DMS 273 (cell line): ENCODE measurements around the gene TARP.

Experiments used
- DNase-seq: peaks from one replicate; lab custom pipeline; 2025; ENCODE audit not compliant: unreplicated experiment; lab: John Stamatoyannopoulos, UW

TARP gene

GRCh38 chr7:38220452-38220851 lies 53.0 kb downstream of the TARP start:
- no peak for DNase-seq

DNA sequence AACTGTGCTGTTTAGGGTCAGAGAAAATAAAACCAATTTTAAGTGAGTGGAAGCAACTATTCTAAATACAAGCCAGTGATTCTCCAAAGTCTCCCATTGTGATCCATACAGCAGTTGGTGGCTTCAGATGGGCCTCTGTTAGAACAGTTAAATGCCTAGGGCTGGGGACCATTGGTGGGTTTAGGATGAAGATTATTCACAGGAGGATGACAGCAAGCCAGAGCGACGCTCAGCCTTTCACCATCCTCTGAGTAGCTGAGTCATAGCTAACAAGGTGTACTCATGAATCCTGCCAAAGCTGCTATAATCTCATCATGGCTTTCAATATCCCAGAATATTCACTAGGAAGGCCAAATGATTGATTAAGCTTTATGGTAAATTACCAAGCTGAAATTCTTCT lies 55.8 kb downstream of the TARP start:
- no peak for DNase-seq

DNA sequence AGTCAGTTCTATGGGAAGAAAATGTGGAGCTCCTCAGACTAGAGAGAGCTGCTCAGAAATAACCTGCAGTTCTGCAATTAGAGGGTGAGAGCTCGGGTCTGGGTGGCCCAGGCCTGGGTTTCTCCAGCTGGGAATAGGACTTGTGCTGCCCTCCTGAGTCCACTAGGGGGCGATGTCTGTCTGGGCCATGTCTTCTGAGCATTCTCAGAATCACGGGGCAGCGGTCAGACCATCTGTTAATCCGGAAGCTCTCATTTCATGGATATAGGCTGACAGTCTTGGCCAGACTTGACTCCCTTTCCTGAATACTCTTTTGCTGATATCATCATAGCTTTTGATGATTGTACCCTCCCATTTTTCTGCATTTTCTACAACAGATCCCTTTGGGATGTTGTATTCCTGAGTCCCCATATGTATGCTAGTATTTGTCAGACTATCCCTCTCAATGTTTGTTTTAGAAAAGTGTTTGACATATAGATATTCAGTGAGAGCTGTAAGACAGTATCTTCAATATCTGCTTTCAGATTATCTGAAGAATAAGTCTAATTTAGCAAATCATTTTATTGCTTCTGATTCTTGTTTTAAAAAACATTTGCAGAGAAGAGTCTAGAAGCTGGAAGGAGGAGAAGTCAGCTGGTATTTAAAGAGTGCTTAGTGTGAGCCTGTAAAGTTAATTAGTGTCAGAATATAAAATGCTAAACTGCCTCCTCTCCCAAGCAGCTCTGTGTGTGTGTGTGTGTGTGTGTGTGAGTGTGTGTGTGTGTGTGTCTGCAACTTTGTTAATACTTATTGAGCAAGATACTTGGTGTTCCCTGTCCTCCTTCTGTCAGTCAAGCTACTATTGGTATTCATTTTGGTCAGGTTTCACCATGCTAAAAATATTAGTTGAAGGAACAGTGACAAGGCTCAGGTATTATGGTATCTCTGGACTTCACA lies 57.4 kb downstream of the TARP start:
- DNase-seq = peak; percentile 97

GRCh38 chr7:38215115-38215514 lies 58.3 kb downstream of the TARP start:
- DNase-seq = peak; percentile 48

GRCh38 chr7:38211940-38212339 lies 61.5 kb downstream of the TARP start:
- no peak for DNase-seq

DNA sequence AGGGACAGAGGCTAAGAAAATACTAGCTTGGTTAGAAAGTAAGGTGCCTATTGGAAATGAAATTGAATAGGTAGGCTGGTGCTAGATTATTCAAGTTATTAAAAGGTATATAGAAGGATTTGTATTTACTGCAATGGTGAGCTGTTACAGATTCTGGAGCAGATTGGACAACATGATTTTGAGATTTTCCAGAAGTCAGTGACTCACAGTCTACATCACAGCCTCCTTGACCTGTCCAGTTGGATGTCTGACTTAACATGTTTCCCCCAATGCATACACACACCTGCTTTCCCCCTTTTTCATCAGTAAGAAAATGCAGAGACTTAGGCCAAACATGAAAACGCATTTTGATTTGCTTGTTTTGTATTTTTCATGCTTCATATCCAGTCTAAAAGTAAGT lies 62.0 kb downstream of the TARP start:
- no peak for DNase-seq
